Occipital lobe (tissue), 2 donors: ENCODE data around the gene FBXO21. TPM values are rescaled to one million over a fixed set of nuclear protein-coding genes. Genes with fewer than 3 reads are reported as not detected.

Source experiments
- DNase-seq: peaks from one replicate; lab custom pipeline; 2025; lab: John Stamatoyannopoulos, UW
- total RNA-seq: library from RNA; depleted of rRNA; stranded (reverse); fragments of >200 nt; gene quantifications from one replicate; pipeline ENCODE4 v1.2.3, GENCODE V29; 2014

FBXO21 gene
- total RNA-seq, 1 donor from 2014 or later = 131 TPM

- DNase-seq = no peak
These were observed 49.0 kb downstream of the FBXO21 start for GRCh38 chr12:117141097-117141898.

DNA sequence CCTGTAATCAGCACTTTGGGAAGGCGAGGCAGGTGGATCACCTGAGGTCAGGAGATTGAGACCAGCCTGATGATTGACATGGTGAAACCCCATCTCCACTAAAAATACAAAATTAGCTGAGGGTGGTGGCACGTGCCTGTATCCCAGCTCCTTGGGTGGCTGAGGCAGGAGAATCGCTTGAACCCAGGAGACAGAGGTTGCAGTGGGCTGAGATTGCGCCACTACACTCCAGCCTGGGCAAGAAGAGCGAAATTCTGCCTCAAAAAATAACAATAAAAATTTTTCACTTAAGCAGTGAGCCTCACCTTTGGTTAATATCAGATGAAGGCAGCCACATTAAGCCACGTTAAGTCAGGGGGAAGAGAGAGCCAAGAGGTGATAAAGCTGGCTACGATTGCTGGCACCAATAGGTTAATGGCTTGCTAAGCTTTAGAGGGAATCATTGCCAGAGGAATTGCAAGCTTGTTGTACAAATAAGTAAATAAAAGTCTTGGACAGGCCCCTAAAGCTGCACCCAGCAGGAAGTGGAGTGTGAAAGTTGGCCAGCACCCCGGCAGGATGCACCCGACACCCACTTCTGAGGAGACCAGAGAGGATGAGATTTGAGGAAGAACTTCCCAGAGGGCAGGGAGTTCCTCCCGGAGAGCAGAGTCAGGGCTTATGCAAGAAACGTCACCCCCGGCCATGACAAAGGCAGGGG is 49.7 kb downstream of the FBXO21 start:
- no peak for DNase-seq

DNA sequence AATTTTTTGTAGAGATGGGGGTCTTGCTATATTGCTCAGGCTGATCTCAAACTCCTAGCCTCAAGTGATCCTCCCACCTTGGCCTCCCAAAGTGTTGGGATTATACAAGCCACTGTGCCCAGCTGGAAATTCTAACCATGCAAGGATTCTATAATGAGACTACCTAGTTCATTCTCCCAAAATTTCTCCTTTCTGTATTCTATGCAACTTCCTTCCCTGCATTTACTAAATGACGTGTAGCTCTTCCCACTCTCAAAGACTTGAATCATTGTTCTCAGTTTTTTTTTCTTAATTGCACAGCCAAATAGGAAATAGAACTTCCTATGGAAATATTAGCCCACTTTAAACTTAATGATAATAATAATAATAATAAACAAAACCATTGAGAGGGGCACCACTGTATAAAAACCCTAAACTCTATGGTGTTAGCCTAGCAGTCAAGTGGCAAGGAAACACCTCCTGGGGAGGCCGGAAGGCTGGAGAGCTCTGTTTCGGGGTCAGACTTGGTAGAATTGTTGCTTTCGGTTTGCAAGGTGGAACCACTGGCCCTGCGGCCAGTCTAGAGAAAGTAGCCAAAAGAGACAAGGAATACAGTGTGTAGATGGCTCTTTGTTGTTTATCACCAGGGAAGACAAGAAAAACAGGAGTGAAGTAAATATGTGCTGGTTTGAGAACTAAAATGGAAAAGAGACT is 51.1 kb downstream of the FBXO21 start:
- no peak for DNase-seq

GRCh38 chr12:117134721-117135120 is 55.5 kb downstream of the FBXO21 start:
- no peak for DNase-seq

DNA sequence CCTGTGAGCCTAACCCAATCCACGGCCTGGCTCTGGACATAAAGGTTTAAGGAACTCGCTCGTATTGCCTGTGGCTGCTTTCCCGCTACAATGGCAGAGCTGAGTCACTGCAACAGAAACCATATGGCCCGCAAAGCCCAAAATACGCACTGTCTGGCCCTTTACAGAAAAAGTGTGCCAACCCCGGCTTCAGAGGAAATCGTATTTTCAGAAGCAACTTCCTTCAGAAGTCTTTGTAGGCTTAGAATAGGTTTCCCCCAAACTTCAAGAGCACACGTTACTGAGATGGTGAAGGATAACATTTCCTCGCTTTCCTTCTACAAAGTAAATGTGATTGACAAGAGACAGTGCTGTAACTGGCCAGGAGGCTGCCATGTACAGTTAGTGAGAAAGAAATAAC is 56.2 kb downstream of the FBXO21 start:
- DNase-seq = peak; percentile 36

DNA sequence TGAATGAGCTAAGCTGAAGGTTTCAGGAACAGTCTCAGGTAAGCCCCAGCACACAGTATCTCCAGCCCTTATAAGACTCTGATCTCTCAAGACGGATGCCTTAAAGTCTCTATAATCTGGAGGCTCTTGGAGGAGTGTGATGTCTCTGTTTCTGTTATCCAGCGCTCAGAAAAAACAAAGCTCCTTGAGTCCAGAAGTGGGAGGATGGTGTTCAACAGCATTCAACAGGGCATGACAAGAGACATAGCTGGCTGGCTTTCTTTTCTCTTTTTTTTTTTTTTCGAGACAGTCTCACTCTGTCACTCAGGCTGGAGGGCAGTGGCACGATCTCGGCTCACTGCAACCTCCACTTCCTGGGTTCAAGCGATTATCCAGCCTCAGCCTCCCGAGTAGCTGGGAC is 59.5 kb downstream of the FBXO21 start:
- no peak for DNase-seq

- DNase-seq = no peak
These were observed 60.9 kb downstream of the FBXO21 start for GRCh38 chr12:117129391-117129790.

DNA sequence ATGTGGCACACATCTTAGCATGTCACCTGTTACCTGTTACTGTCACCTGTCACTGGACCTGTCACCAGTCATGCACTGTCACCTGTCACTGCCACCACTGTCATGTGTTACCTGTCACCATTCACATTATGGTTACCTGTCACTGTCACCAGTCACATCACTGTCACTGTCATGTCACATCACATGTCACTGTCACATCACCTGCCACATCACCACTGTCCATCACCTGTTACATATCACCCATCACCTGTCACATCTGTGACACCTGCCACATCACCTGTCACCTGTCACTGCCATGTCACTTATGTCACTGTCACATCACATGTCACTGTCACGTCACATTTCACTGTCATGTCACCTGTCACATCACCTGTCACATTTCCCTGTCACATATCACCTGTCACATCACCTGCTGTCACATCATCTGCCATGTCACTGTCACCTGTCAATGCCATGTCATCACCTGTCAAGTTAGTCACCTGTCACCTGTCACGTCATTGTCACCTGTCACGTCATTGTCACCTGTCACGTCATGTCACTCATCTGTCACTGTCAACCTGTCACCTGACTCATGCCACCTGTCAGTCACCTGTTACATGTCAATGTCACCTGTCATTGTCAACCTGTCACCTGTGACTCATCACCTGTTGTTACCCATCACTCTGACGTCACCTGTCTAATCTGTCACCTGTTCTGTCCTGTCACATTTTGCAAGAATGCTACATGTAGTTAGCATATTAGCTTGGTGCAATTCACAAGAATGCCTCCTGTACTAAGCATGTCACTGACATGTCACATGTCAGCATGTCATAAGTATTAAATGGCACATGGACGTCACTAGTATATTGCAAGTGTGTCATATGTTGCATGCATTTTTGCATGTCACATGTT is 62.1 kb downstream of the FBXO21 start:
- no peak for DNase-seq

DNA sequence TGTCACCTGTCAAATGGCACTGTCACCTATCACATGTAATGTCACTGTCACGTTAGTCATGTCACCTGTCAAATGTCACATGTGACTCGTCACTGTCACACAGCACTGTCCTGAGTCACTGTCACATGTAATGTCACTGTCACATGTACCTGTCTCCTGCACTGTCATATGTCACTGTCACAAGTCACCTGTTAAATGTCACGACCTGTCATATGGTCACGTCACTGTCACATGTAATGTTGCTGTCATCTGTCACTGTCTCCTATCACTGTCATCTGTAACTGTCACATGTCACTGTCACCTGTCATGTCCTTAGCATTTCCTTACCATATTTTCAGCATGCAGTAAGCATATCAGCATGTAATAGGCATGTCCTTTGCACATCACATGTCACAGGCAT is 63.9 kb downstream of the FBXO21 start:
- DNase-seq = no peak

- no peak for DNase-seq
These were observed 64.5 kb downstream of the FBXO21 start for GRCh38 chr12:117125767-117126166.

- DNase-seq = peak; percentile 30
These were observed 65.0 kb downstream of the FBXO21 start for GRCh38 chr12:117125272-117125613.

DNA sequence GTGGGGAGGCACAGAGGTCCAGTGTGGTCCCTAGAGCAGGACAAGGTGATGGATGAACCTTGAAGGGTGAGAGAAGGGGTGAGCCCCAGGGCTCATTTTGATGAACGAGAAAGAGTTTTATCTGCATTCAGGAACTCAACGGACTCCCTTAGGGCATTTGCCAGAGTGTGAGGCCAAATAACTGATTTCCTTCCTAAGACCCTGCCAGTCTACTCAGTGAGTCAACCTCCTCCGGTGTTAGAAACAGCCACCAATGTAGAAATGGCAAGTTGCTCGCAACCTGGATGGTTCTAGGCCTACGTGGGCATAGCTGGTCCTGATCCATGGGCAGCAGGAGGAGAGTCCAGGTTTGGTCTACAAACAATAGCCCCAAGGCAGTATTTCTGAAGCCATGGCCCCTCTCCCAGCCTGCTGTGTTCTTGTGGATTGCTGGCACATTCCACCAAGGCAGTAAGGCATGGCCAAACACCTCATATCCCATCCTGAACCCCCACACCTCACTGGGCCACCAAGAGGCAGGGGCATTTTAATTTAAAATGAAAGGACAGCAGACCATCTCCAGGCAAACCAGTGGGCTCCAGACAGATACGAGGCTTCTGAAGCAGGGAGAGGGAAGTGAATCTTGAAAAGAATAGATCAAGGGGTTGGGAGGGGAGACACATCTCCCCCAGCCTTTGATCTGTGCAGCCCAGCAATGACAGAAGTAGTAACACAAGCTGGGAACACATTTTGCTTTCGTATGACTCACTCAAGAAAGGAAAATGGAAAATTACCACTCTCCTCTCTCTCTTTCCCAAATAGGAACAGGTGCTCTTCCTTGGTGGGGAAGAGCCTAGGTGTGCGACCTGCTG is 65.6 kb downstream of the FBXO21 start:
- no peak for DNase-seq

DNA sequence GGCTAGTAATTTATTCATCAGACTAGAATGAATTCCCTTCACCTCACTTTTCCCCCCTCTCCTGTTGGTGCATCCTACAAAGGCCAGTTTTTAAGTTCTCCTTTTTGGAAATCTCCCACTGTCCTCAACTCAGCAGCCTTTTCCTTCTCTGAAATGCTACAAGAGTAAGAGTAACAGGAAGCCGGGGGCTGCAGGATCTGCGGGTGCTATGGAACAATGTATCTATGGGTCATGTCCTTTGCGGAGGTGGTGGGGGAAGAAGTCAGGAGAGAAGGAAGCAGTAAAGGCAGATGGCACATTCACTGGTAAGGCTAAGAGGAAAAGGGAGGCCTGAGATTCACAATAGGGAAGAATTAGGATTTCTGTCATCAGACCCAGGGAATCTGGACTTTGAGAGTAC is 68.8 kb downstream of the FBXO21 start:
- DNase-seq = no peak

DNA sequence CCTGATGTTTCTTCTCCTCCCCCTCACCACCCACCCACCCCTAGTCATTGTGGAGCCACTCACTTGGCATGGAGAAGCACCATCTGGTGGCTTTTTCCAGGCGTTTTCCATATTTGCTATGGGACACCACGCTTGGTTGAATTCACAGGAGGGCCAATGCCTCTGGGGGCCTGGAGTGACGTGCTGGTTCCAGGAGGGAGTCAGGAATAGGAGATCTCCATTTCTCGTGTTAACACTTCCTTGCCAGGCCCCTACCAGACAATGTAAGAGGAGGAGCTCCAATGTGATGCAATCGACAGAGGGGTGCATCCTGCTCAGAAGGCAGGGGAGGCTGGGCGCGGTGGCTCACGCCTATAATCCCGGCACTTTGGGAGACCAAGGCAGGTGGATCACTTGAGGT is 69.5 kb downstream of the FBXO21 start:
- peak; percentile 67 for DNase-seq

- no peak for DNase-seq
These were observed 70.6 kb downstream of the FBXO21 start for GRCh38 chr12:117119592-117120198.

GRCh38 chr12:117118838-117119591 is 71.3 kb downstream of the FBXO21 start:
- peak; percentile 66 for DNase-seq

- DNase-seq = no peak
These were observed 75.5 kb downstream of the FBXO21 start for GRCh38 chr12:117114784-117115183.

DNA sequence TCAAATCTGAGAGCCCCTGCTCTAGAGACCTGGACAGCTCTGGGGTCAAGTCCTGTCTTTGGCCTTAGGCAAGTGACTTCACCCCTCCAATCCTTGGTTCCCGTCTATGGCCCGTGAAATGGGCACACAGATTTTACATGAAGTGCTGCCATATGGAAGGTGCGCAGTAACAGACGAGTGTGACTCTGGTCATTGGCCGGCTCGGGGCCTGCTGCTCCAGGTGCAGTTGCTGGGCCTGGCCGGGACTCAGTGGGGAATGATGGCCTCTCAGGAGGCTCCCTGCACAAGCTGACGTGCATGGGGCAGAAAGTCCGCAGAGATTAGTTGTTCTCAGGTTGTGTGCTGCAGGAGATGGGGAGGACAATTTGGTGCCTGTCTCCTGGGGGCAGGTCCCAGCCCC is 77.0 kb downstream of the FBXO21 start:
- no peak for DNase-seq

DNA sequence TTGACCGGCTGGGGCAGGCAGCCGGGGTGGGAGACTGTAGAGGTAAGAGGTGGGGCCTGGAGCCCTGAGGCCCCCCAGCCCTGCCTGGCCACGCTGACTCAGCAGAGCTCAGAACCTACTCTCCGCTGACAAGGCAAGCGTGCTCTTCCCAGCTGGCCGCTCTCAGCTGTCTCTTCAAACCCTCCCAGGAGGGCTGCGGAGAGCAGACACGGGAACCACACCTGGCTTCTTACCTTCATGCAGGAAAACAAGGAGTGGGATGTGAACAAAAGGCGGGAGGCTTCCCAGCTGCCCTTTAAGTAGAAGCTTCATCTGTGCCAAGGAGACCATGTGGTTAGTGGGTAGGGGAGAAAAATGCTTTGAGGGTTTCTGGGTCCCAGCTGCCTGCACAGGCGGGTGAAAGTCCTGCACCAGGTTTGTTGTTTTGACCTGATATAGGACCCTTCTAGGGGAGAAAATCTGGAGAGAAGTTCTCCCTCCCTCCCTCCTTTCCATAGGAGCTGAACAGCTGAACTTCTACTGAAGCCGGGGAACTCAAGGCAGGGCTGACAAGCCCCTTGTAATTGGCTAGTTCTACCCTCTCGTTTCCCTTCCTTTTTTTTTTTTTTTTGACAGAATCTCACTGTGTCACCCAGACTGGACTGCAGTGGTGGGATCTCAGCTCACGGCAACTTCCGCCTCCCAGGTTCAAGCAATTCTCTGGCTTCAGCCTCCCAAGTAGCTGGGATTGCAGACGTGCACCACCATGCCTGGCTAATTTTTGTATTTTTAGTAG is 78.3 kb downstream of the FBXO21 start:
- DNase-seq = no peak
